ENCODE measurements around the gene ZSCAN5A. TPM values are rescaled to one million over a fixed set of nuclear protein-coding genes. Genes with fewer than 3 reads are reported as not detected.

The ZSCAN5A gene
- total and polyA plus RNA-seq, 9 of the 15 experiments (the other 6 are each of a cell fraction or from before 2014, with no cell fraction given): 5.8 to 15.3 (median 11.8) TPM

DNA sequence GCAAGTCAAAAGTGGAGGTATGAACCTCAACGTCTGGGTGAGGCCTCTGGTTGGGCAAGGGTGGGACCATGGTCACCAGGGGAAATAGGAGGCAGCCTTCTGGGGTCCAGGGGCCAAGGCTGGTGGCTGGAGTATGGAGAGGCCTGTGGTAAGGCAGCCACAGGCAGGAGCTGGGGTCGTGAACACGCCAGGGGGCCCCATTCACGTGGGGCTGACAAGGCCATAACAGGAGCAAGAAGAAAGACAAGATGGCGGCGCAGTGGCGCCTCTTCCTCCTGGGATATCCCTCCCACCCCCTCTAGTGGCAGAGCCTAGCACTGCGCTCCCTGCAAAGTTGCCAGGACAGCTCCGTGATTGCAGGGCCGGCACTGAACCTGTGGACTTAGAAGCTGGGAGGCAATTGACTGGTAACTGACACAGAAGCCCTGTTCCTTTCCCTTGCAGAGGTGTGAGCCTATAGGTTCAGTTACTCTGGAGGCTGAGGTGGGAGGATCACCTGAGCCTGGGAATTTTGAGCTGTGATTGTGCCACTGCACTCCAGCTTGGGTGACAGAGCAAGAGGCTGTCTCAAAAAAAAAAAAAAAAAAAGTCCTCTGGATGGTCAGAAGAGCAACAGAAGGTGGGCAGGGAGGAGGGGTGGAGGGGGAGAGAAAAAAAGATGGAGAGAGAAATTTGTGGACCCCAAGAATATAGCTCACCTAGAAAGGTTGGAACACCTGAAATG lies 61.8 kb downstream of the ZSCAN5A start:
- BruUV-seq (replicated peaks): no TSS peak
- 11% methylated on average over 8 of the region's 10 CpGs for WGBS (ENCODE audit: insufficient coverage, low coverage, missing lambda C conversion rate)
- H3K4me3 ChIP-seq: no peak overlapping the region
- peaks cover 23 to 24% of the 10 kb centered on the region in 2 experiments for H3K4me1 ChIP-seq (replicated peaks in 1 of 2; ENCODE audit: control insufficient read depth in 2 of 2, insufficient read depth in 2 of 2, low read length in 2 of 2)
- ChIA-PET POLR2A (interaction anchor here (0.9 to 1.5 kb wide), 4 partner anchors 11 to 81 kb away, joined by 4 to 7 read pairs (median 6); no protein-coding TSS in a partner anchor), CTCF (ENCODE audit: low intra/inter-chr PET ratio) (interaction anchor here (0.6 to 3.2 kb wide), 13 partner anchors 14 to 845 kb away, joined by 3 to 46 read pairs (median 4); no protein-coding TSS in a partner anchor)
- peak overlapping the region; percentile 52; the same call in 2 of the 3 replicates for H3K27ac ChIP-seq (ENCODE audit: extremely low read depth, low read depth, low read length)
- no peaks in the 10 kb centered on the region for H3K9me1 ChIP-seq (ENCODE audit: control insufficient read depth, insufficient read depth, low read length)
- no peaks in the 10 kb centered on the region for H3K36me3 ChIP-seq (ENCODE audit: control insufficient read depth, insufficient read depth, low read length)
- in situ Hi-C loops (cut with MboI) (loop anchor here (5.0 kb wide), 1 partner anchor 176 kb away; no protein-coding TSS in a partner anchor), intact Hi-C loops (cut with micrococcal nuclease) (loop anchor here (1.0 to 10.0 kb wide), 5 partner anchors 56 to 292 kb away; no protein-coding TSS in a partner anchor)
- H3K9me3 ChIP-seq (replicated peaks; ENCODE audit: control insufficient read depth, insufficient read depth, low read depth, low read length): 0 out of 2 replicates have a peak, but pooled peaks cover 4% of the 10 kb centered on the region
- no peaks in the 10 kb centered on the region for H4K20me1 ChIP-seq (replicated peaks; ENCODE audit: control insufficient read depth, insufficient read depth, low read length)
- H3K27me3 ChIP-seq (ENCODE audit: control insufficient read depth in 2 of 2, insufficient read depth in 2 of 2, low read length in 2 of 2): no peaks in the 10 kb centered on the region
- FAIRE-seq (peak; percentile 87), DNase-seq (ENCODE audit: extremely low read depth in 1 of 4, low spot score in 3 of 4) (peak; percentile 80 to 93 (median 81)), ATAC-seq (peak; percentile 92)
- H3K9ac ChIP-seq (ENCODE audit: insufficient read depth in 1 of 2, low read depth in 2 of 2, low read length in 2 of 2): no peak overlapping the region
- H3K4me2 ChIP-seq (ENCODE audit: insufficient read depth, low read length): no peak overlapping the region
- peak overlapping the region; percentile 93 for H2AFZ ChIP-seq (ENCODE audit: low read depth, low read length)
- H3K79me2 ChIP-seq (ENCODE audit: control insufficient read depth, insufficient read depth, low read length): no peaks in the 10 kb centered on the region
- no peak for TF ChIP-seq ZNF280B (CRISPR knock-in tag; IDR thresholded peaks at IDR 0.05)
- peak; percentile 78 for TF ChIP-seq REST (IDR thresholded peaks at IDR 0.05; ENCODE audit: borderline replicate concordance)
- no peak for TF ChIP-seq REST (CRISPR knock-in tag; IDR thresholded peaks at IDR 0.05; ENCODE audit: low read depth)
- no peak for TF ChIP-seq ADNP (tag; IDR thresholded peaks at IDR 0.05)
- TF ChIP-seq, protein P1, sequence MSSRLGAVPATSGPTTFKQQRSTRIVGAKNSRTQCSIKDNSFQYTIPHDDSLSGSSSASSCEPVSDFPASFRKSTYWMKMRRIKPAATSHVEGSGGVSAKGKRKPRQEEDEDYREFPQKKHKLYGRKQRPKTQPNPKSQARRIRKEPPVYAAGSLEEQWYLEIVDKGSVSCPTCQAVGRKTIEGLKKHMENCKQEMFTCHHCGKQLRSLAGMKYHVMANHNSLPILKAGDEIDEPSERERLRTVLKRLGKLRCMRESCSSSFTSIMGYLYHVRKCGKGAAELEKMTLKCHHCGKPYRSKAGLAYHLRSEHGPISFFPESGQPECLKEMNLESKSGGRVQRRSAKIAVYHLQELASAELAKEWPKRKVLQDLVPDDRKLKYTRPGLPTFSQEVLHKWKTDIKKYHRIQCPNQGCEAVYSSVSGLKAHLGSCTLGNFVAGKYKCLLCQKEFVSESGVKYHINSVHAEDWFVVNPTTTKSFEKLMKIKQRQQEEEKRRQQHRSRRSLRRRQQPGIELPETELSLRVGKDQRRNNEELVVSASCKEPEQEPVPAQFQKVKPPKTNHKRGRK (tag; IDR thresholded peaks at IDR 0.05): peak; percentile 26; the same call in 1 of the 2 replicates
- TF ChIP-seq, protein P2, sequence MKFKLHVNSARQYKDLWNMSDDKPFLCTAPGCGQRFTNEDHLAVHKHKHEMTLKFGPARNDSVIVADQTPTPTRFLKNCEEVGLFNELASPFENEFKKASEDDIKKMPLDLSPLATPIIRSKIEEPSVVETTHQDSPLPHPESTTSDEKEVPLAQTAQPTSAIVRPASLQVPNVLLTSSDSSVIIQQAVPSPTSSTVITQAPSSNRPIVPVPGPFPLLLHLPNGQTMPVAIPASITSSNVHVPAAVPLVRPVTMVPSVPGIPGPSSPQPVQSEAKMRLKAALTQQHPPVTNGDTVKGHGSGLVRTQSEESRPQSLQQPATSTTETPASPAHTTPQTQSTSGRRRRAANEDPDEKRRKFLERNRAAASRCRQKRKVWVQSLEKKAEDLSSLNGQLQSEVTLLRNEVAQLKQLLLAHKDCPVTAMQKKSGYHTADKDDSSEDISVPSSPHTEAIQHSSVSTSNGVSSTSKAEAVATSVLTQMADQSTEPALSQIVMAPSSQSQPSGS (CRISPR knock-in tag; IDR thresholded peaks at IDR 0.05): no peak
- no peak for TF ChIP-seq U2AF1 (optimal IDR thresholded peaks at IDR 0.05; ENCODE audit: low read depth, low read length)

Measured in K562 (cell line).